HG03025 (cell line): Measurements from ENCODE around the gene HNRNPA2B1.
"Not testable (repeated sequence)": the region's sequence is repeated elsewhere in the genome, so short reads cannot be mapped to it uniquely, and the experiment has no call there.

Experiments
- ATAC-seq: cut with Tn5 transposase; IDR thresholded peaks from one replicate; pipeline ENCODE4 v1.9.1; 2021; ENCODE audit warnings: mild to moderate bottlenecking, moderate library complexity; ENCODE audit not compliant: unreplicated experiment, low FRiP score

Gene HNRNPA2B1

GRCh38 chr7:26198781-26199169 is 1.8 kb downstream of the HNRNPA2B1 start:
- ATAC-seq, result no peak

GRCh38 chr7:26198133-26198780 is 2.3 kb downstream of the HNRNPA2B1 start:
- no peak for ATAC-seq

GRCh38 chr7:26197153-26198115 is 3.1 kb downstream of the HNRNPA2B1 start:
- ATAC-seq, result no peak

GRCh38 chr7:26195867-26196657 is 4.5 kb downstream of the HNRNPA2B1 start:
- ATAC-seq, result no peak

GRCh38 chr7:26195182-26195581 is 5.4 kb downstream of the HNRNPA2B1 start:
- no peak for ATAC-seq

- ATAC-seq, result not testable (repeated sequence)
Observed at GRCh38 chr7:26194764-26195163, 5.8 kb downstream of the HNRNPA2B1 start.

GRCh38 chr7:26193432-26194207 is 6.9 kb downstream of the HNRNPA2B1 start:
- ATAC-seq, result no peak

- ATAC-seq, result no peak
Observed at GRCh38 chr7:26192485-26193087, 8.0 kb downstream of the HNRNPA2B1 start.

GRCh38 chr7:26191974-26192479 is 8.5 kb downstream of the HNRNPA2B1 start:
- ATAC-seq, result no peak

- ATAC-seq, result no peak
Observed at GRCh38 chr7:26191233-26191973, 9.1 kb downstream of the HNRNPA2B1 start.

- no peak for ATAC-seq
Observed at GRCh38 chr7:26190417-26190869, 10.1 kb downstream of the HNRNPA2B1 start.

GRCh38 chr7:26189697-26190096 is 10.8 kb downstream of the HNRNPA2B1 start:
- no peak for ATAC-seq

- no peak for ATAC-seq
Observed at GRCh38 chr7:26188957-26189541, 11.5 kb downstream of the HNRNPA2B1 start.

GRCh38 chr7:26188206-26188956 is 12.2 kb downstream of the HNRNPA2B1 start:
- no peak for ATAC-seq

- no peak for ATAC-seq
Observed at GRCh38 chr7:26187380-26188205, 13.0 kb downstream of the HNRNPA2B1 start.

- no peak for ATAC-seq
Observed at GRCh38 chr7:26186364-26187311, 13.9 kb downstream of the HNRNPA2B1 start.
